OCI-LY7 (cell line): ENCODE measurements around the gene NR5A2. TPM values are rescaled to one million over a fixed set of nuclear protein-coding genes. Genes with fewer than 3 reads are reported as not detected.

Experiments used
- BruUV-seq: library from RNA; stranded (reverse); fragments of 400-500 nt; replicated peaks from 2 replicates; lab custom pipeline; 2021; lab: Mats Ljungman, UMichigan
- CTCF ChIA-PET: fragments of 300-600 bp; sonication (Branson Sonifier 250); formaldehyde crosslinking; loops from one replicate; lab custom pipeline; 2022; ENCODE audit warnings: antibody characterized with exemption; ENCODE audit not compliant: unreplicated experiment; lab: Charles Lee
- POLR2A ChIA-PET: fragments of 300-600 bp; sonication (Branson Sonifier 250); formaldehyde crosslinking; loops from one replicate; lab custom pipeline; 2022; ENCODE audit warnings: antibody characterized with exemption; lab: Charles Lee
- DNase-seq: peaks from one replicate; pipeline ENCODE4 v3.0.0-alpha.2; 2015; ENCODE audit warnings: low spot score
- H2AFZ ChIP-seq: fragments of 200-600 bp; sonication (generic), shearing (Covaris generic); 2 replicates; pipeline ENCODE4 v1.6.1; 2014; ENCODE audit warnings: mild to moderate bottlenecking, antibody characterized with exemption, low read length, moderate library complexity
- H3K27ac ChIP-seq: fragments of 200-600 bp; sonication (generic); 2 replicates; pipeline ENCODE4 v1.5.1; 2014; ENCODE audit warnings: mixed run types, low read depth, mild to moderate bottlenecking, moderate library complexity, low read length, inconsistent platforms; ENCODE audit not compliant: poor library complexity, severe bottlenecking
- H3K36me3 ChIP-seq: fragments of 200-600 bp; sonication (generic); 2 replicates; pipeline ENCODE4 v1.6.1; 2014; ENCODE audit warnings: mild to moderate bottlenecking, antibody characterized with exemption, low read length, moderate library complexity, mixed read lengths; ENCODE audit not compliant: insufficient read depth
- H3K4me1 ChIP-seq: fragments of 200-600 bp; sonication (generic); 2 replicates; pipeline ENCODE4 v1.5.1; 2014; ENCODE audit warnings: mild to moderate bottlenecking, low read length; ENCODE audit not compliant: insufficient read depth, poor library complexity, severe bottlenecking
- H3K4me2 ChIP-seq: fragments of 200-600 bp; sonication (generic); 2 replicates; pipeline ENCODE4 v1.6.1; 2014; ENCODE audit warnings: mild to moderate bottlenecking, low read length
- H3K4me3 ChIP-seq: fragments of 200-600 bp; sonication (generic); 2 replicates; pipeline ENCODE4 v1.5.1; 2014; ENCODE audit warnings: mild to moderate bottlenecking, low read depth, low read length; ENCODE audit not compliant: poor library complexity, severe bottlenecking
- H3K79me2 ChIP-seq: fragments of 200-600 bp; sonication (generic); 2 replicates; pipeline ENCODE4 v1.6.1; 2016; ENCODE audit warnings: low read depth, mild to moderate bottlenecking, low read length, moderate library complexity, mixed read lengths; ENCODE audit not compliant: insufficient read depth
- H3K9me2 ChIP-seq: fragments of 200-600 bp; sonication (generic); 2 replicates; pipeline ENCODE4 v1.6.1; 2016; ENCODE audit warnings: mild to moderate bottlenecking, low read length, mixed read lengths; ENCODE audit not compliant: insufficient read depth
- H3K9me3 ChIP-seq: fragments of 200-600 bp; sonication (generic); 2 replicates; pipeline ENCODE4 v1.6.1; 2014; ENCODE audit warnings: mild to moderate bottlenecking, mixed run types, low read length, mixed read lengths
- H4K20me1 ChIP-seq: fragments of 200-600 bp; sonication (generic); 2 replicates; pipeline ENCODE4 v1.6.1; 2014; ENCODE audit warnings: mild to moderate bottlenecking, antibody characterized with exemption, low read length, moderate library complexity, mixed read lengths; ENCODE audit not compliant: insufficient read depth
- EZH2phosphoT487 ChIP-seq: fragments of 200-600 bp; sonication (generic); IDR thresholded peaks from 2 replicates; pipeline ENCODE4 v1.6.1; 2018; ENCODE audit warnings: low read depth, borderline replicate concordance, mild to moderate bottlenecking, mixed run types, antibody characterized with exemption, low read length, moderate library complexity, mixed read lengths
- intact Hi-C: fragments of 100-400 bp; cut with micrococcal nuclease; formaldehyde crosslinking; loops from one replicate; pipeline ENCODE4 v1.10.0; 2022; ENCODE audit not compliant: unreplicated experiment
- total RNA-seq, 2 experiments: library from RNA; depleted of rRNA in 1 of 2; stranded (reverse); fragments of >200 nt in 1 of 2; shearing (Covaris generic) in 1 of 2; gene quantifications; 2 replicates each; pipeline ENCODE4 v1.2.3, GENCODE V29; 2014 to 2022
- TF ChIP-seq, protein P1 (sequence below): fragments of 200-600 bp; sonication (generic); conservative IDR thresholded peaks from 2 replicates; pipeline ENCODE4 v1.5.1; 2014; ENCODE audit warnings: mild to moderate bottlenecking, antibody characterized with exemption, low read length, moderate library complexity, mixed read lengths

NR5A2 gene
- total RNA-seq, 2 experiments from 2014 or later: 2.3 to 3.9 TPM

DNA sequence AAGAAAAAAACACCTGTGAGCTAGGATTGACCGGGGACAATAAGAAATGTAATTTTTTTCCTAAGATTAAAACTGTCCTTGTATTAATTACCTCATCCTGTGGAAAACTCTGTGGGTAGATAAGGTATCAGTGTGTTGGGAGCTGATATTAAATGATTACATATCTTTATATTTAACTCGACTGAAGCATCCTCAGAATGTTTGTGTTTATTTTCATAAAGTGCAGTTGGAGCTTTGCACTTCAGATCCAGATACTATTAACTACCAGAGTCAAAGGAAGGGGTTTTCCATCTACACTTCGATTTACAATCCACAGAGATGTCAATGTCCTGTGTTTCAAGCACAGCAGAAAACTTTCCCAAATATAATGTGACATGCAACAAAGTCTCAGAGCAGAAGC lies 164.5 kb downstream of the NR5A2 start:
- Histone ChIP-seq H3K4me3 (no peak overlapping the region), H3K4me1 (no peaks in the 10 kb centered on the region), H3K9me2 (no peaks in the 10 kb centered on the region), H3K79me2 (no peaks in the 10 kb centered on the region), H3K9me3 (no peaks in the 10 kb centered on the region), H3K4me2 (no peak overlapping the region), H3K36me3 (no peaks in the 10 kb centered on the region), H3K27ac (no peak overlapping the region), H4K20me1 (no peaks in the 10 kb centered on the region), H2AFZ (no peak overlapping the region)
- POLR2A ChIA-PET: interaction anchor here (0.6 to 1.2 kb wide), 5 partner anchors 8 to 1471 kb away, joined by 3 to 4 read pairs (median 3); no protein-coding TSS in a partner anchor
- no peak for DNase-seq
- BruUV-seq: no TSS peak
- CTCF ChIA-PET: no interaction called here
- TF ChIP-seq, protein P1, sequence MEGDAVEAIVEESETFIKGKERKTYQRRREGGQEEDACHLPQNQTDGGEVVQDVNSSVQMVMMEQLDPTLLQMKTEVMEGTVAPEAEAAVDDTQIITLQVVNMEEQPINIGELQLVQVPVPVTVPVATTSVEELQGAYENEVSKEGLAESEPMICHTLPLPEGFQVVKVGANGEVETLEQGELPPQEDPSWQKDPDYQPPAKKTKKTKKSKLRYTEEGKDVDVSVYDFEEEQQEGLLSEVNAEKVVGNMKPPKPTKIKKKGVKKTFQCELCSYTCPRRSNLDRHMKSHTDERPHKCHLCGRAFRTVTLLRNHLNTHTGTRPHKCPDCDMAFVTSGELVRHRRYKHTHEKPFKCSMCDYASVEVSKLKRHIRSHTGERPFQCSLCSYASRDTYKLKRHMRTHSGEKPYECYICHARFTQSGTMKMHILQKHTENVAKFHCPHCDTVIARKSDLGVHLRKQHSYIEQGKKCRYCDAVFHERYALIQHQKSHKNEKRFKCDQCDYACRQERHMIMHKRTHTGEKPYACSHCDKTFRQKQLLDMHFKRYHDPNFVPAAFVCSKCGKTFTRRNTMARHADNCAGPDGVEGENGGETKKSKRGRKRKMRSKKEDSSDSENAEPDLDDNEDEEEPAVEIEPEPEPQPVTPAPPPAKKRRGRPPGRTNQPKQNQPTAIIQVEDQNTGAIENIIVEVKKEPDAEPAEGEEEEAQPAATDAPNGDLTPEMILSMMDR: no peak
- TF ChIP-seq EZH2phosphoT487: no peak
- intact Hi-C loops: no loop called here

GRCh38 chr1:200194477-200194876 lies 167.0 kb downstream of the NR5A2 start:
- no peak for DNase-seq
- POLR2A ChIA-PET: interaction anchor here (0.6 kb wide), 1 partner anchor 82 kb away, joined by 3 read pairs; no protein-coding TSS in a partner anchor
- no peak overlapping the region for H2AFZ ChIP-seq
- CTCF ChIA-PET: no interaction called here
- H3K27ac ChIP-seq: no peak overlapping the region
- H3K36me3 ChIP-seq: no peaks in the 10 kb centered on the region
- intact Hi-C loops: no loop called here
- TF ChIP-seq EZH2phosphoT487: no peak
- TF ChIP-seq, protein P1: no peak
- no peak overlapping the region for H3K4me3 ChIP-seq
- H3K79me2 ChIP-seq: no peaks in the 10 kb centered on the region
- H4K20me1 ChIP-seq: no peaks in the 10 kb centered on the region
- H3K4me1 ChIP-seq: no peaks in the 10 kb centered on the region
- no peaks in the 10 kb centered on the region for H3K9me2 ChIP-seq
- no TSS peak for BruUV-seq
- H3K4me2 ChIP-seq: no peak overlapping the region
- H3K9me3 ChIP-seq: no peaks in the 10 kb centered on the region

DNA sequence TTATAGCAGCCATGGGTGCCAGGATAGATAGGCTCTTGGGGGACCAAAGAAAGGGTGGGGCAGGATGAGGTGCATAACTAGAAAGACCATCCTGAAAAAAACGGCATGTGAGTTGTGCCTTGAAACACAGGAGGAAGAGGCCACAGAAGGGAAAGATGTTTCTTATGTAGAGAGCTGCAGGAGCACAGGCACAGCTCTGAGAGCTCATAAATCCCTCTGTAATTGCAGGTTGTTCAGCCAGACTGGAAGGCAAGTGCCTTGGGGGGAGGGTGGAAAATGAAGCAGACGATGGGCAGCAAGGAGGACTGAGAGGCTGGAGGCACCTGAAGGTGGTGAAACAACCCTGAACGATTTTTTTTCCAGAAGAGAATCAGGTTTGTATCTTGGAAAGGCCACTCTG lies 170.7 kb downstream of the NR5A2 start:
- ChIA-PET CTCF (no interaction called here), POLR2A (interaction anchor here (0.6 to 1.4 kb wide), 4 partner anchors 10 to 347 kb away, joined by 3 to 9 read pairs (median 4); no protein-coding TSS in a partner anchor)
- Histone ChIP-seq H3K4me1 (no peaks in the 10 kb centered on the region), H3K4me3 (no peak overlapping the region), H3K27ac (no peak overlapping the region), H3K9me3 (no peaks in the 10 kb centered on the region), H3K9me2 (no peaks in the 10 kb centered on the region), H3K79me2 (no peaks in the 10 kb centered on the region), H3K36me3 (no peaks in the 10 kb centered on the region), H2AFZ (no peak overlapping the region), H4K20me1 (no peaks in the 10 kb centered on the region), H3K4me2 (no peak overlapping the region)
- TF ChIP-seq, protein P1: no peak
- no peak for TF ChIP-seq EZH2phosphoT487
- BruUV-seq: no TSS peak
- intact Hi-C loops: no loop called here
- no peak for DNase-seq
